ENCODE data around the gene ABCF3.

Gene ABCF3

GRCh38 chr3:184144505-184144904 is 41.5 kb upstream of the ABCF3 start:
- Histone ChIP-seq H3K9me3 (ENCODE audit: control insufficient read depth, insufficient read depth, low read depth, low read length) (no peaks in the 10 kb centered on the region), H3K36me3 (ENCODE audit: control insufficient read depth in 2 of 2, insufficient read depth in 1 of 2, low read length in 2 of 2) (peaks cover 6 to 69% of the 10 kb centered on the region in 2 experiments; a peak in 2 of 3 replicates), H3K27ac (ENCODE audit: extremely low read depth, low read depth, low read length) (no peak overlapping the region), H3K4me3 (ENCODE audit: low read depth, low read length) (no peak overlapping the region), H3K4me1 (ENCODE audit: control insufficient read depth, insufficient read depth, low read length) (no peaks in the 10 kb centered on the region)
- ChIA-PET CTCF (interaction anchor here (0.7 to 1.5 kb wide), 6 partner anchors 11 to 261 kb away, joined by 3 to 6 read pairs (median 4); partner anchors contain the start of gene EEF1AKMT4), POLR2A (interaction anchor here (1.5 to 2.2 kb wide), 2 partner anchors 9 to 10 kb away, joined by 3 to 6 read pairs; partner anchors contain the start of gene EIF2B5)
- TF ChIP-seq ZNF624 (tag by site-specific recombination; IDR thresholded peaks at IDR 0.05) (no peak), SCRT1 (tag by site-specific recombination; IDR thresholded peaks at IDR 0.05; ENCODE audit: borderline replicate concordance) (peak; percentile 75; the same call in 1 of the 2 replicates), GLI4 (tag by site-specific recombination; IDR thresholded peaks at IDR 0.05) (no peak), ZNF16 (tag by site-specific recombination; IDR thresholded peaks at IDR 0.05; ENCODE audit: low read depth) (no peak), SCRT2 (tag by site-specific recombination; IDR thresholded peaks at IDR 0.05) (peak; percentile 92), PBX3 (CRISPR knock-in tag; IDR thresholded peaks at IDR 0.05) (no peak)

DNA sequence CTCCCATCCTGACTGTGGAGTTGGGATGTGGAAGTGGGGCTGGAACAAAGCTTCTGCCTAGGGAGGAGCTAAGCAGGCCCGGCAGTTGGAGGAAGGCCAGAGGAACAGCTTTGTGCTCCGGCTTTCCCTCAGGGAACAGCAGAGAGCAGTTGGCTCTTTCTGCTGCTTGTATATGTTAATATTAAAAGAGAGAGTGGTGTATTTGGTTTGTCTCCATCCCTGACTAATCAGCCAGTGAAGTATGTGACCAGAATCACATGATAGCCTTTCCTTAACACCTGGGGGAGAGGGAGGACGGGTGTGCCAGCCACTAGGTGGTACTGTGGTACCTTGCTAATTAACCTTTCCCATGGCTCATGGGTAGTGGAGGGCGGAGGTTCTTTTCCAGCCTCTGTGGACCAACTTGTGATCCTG is 40.9 kb upstream of the ABCF3 start:
- H3K4me3 ChIP-seq (ENCODE audit: low read depth, low read length), result no peak overlapping the region
- H3K4me1 ChIP-seq (ENCODE audit: control insufficient read depth, insufficient read depth, low read length), result no peaks in the 10 kb centered on the region
- no peak overlapping the region for H3K27ac ChIP-seq (ENCODE audit: extremely low read depth, low read depth, low read length)
- CTCF ChIA-PET, result interaction anchor here (0.7 to 1.5 kb wide), 9 partner anchors 10 to 262 kb away, joined by 3 to 7 read pairs (median 4); partner anchors contain the start of genes DVL3 and EEF1AKMT4
- H3K9me3 ChIP-seq (ENCODE audit: control insufficient read depth, insufficient read depth, low read depth, low read length), result no peaks in the 10 kb centered on the region
- TF ChIP-seq ZBTB1 (tag by site-specific recombination; IDR thresholded peaks at IDR 0.05) (no peak), FEZF1 (tag by site-specific recombination; IDR thresholded peaks at IDR 0.05) (peak; percentile 34; the same call in 1 of the 2 replicates), ZNF654 (tag by site-specific recombination; IDR thresholded peaks at IDR 0.05; ENCODE audit: low read depth) (peak; percentile 58), ZNF660 (tag by site-specific recombination; IDR thresholded peaks at IDR 0.05) (peak; percentile 18; the same call in 1 of the 2 replicates), CTCF (tag by site-specific recombination; IDR thresholded peaks at IDR 0.05) (peak; percentile 41; the same call in 1 of the 2 replicates)
- POLR2A ChIA-PET, result interaction anchor here (1.5 to 2.2 kb wide), 2 partner anchors 9 to 10 kb away, joined by 3 to 6 read pairs; partner anchors contain the start of gene EIF2B5
- H3K36me3 ChIP-seq (ENCODE audit: control insufficient read depth in 2 of 2, insufficient read depth in 1 of 2, low read length in 2 of 2), result peaks cover 6 to 62% of the 10 kb centered on the region in 2 experiments; a peak in 2 of 3 replicates

DNA sequence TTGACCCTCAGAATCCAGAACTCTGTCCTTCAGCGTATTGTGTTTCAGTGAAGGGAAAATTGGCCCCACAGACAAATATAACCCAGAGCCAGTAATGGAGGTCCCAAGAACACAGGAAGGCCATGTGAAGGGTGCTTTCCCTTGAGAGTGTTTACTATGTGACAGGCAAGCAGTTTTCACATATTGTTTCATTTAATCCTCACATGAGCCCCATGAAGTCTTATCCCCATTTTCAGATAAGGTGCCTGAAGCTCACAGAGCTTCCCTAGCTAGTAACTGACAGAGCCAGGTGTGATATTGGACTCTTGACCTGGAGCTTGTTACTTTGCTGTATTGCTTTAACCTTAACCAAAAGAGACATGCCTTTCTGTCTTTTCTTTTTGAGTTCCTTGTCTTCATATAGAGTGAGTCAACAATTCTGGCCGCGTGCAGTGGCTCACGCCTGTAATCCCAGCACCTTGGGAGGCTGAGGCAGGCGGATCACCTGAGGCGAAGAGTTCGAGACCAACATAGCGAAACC is 40.2 kb upstream of the ABCF3 start:
- H3K36me3 ChIP-seq (ENCODE audit: control insufficient read depth in 2 of 2, insufficient read depth in 1 of 2, low read length in 2 of 2), result peaks cover 6 to 56% of the 10 kb centered on the region in 2 experiments; a peak in 2 of 3 replicates
- TF ChIP-seq ZFP3 (tag by site-specific recombination; IDR thresholded peaks at IDR 0.05; ENCODE audit: low read depth), result no peak
- no peak overlapping the region for H3K4me3 ChIP-seq (ENCODE audit: low read depth, low read length)
- H3K9me3 ChIP-seq (ENCODE audit: control insufficient read depth, insufficient read depth, low read depth, low read length), result no peaks in the 10 kb centered on the region
- ChIA-PET POLR2A (interaction anchor here (1.5 to 2.2 kb wide), 2 partner anchors 8 to 10 kb away, joined by 3 to 6 read pairs; partner anchors contain the start of gene EIF2B5), CTCF (interaction anchor here (0.7 to 1.2 kb wide), 6 partner anchors 9 to 143 kb away, joined by 3 to 7 read pairs (median 3); partner anchors contain the start of gene DVL3)
- H3K27ac ChIP-seq (ENCODE audit: extremely low read depth, low read depth, low read length), result no peak overlapping the region
- H3K4me1 ChIP-seq (ENCODE audit: control insufficient read depth, insufficient read depth, low read length), result no peaks in the 10 kb centered on the region

DNA sequence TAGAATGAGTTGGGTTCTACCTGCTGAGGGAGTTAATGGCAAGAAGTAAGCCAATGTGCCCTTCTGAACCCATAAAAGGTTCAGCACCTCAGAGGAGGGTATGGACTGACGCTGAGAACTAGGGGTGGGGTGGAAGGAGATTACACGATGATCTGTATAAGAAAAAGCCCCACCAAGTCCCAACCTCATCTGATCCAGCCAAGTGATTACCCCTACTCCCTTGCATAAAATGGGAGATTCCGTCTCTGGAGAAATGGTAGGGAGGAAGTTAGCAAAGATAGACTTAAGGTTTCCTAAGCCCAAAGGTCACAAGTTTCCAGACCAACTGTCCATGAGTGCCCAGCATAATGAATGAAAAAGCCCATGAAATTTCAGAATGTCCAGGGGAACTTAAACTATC is 37.9 kb upstream of the ABCF3 start:
- H3K4me3 ChIP-seq (ENCODE audit: low read depth, low read length), result no peak overlapping the region
- TF ChIP-seq ZNF548 (tag by site-specific recombination; IDR thresholded peaks at IDR 0.05) (no peak), RBAK (tag by site-specific recombination; IDR thresholded peaks at IDR 0.05) (no peak), ZNF677 (tag by site-specific recombination; IDR thresholded peaks at IDR 0.05) (no peak), ZNF658 (tag by site-specific recombination; IDR thresholded peaks at IDR 0.05) (no peak), KLF7 (tag by site-specific recombination; IDR thresholded peaks at IDR 0.05; ENCODE audit: borderline replicate concordance) (no peak), ZNF324 (tag by site-specific recombination; IDR thresholded peaks at IDR 0.05) (no peak)
- TF ChIP-seq, protein P1, sequence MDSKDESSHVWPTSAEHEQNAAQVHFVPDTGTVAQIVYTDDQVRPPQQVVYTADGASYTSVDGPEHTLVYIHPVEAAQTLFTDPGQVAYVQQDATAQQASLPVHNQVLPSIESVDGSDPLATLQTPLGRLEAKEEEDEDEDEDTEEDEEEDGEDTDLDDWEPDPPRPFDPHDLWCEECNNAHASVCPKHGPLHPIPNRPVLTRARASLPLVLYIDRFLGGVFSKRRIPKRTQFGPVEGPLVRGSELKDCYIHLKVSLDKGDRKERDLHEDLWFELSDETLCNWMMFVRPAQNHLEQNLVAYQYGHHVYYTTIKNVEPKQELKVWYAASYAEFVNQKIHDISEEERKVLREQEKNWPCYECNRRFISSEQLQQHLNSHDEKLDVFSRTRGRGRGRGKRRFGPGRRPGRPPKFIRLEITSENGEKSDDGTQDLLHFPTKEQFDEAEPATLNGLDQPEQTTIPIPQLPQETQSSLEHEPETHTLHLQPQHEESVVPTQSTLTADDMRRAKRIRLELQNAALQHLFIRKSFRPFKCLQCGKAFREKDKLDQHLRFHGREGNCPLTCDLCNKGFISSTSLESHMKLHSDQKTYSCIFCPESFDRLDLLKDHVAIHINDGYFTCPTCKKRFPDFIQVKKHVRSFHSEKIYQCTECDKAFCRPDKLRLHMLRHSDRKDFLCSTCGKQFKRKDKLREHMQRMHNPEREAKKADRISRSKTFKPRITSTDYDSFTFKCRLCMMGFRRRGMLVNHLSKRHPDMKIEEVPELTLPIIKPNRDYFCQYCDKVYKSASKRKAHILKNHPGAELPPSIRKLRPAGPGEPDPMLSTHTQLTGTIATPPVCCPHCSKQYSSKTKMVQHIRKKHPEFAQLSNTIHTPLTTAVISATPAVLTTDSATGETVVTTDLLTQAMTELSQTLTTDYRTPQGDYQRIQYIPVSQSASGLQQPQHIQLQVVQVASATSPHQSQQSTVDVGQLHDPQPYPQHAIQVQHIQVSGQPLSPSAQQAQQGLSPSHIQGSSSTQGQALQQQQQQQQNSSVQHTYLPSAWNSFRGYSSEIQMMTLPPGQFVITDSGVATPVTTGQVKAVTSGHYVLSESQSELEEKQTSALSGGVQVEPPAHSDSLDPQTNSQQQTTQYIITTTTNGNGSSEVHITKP (tag by site-specific recombination; IDR thresholded peaks at IDR 0.05), result peak; percentile 63
- ChIA-PET CTCF (no interaction called here), POLR2A (no interaction called here)
- no peaks in the 10 kb centered on the region for H3K9me3 ChIP-seq (ENCODE audit: control insufficient read depth, insufficient read depth, low read depth, low read length)
- H3K27ac ChIP-seq (ENCODE audit: extremely low read depth, low read depth, low read length), result no peak overlapping the region
- no peaks in the 10 kb centered on the region for H3K4me1 ChIP-seq (ENCODE audit: control insufficient read depth, insufficient read depth, low read length)
- peaks cover 6 to 39% of the 10 kb centered on the region in 2 experiments; a peak in 2 of 3 replicates for H3K36me3 ChIP-seq (ENCODE audit: control insufficient read depth in 2 of 2, insufficient read depth in 1 of 2, low read length in 2 of 2)
